Measurements from ENCODE around the gene SMARCAL1.

SMARCAL1 gene

DNA sequence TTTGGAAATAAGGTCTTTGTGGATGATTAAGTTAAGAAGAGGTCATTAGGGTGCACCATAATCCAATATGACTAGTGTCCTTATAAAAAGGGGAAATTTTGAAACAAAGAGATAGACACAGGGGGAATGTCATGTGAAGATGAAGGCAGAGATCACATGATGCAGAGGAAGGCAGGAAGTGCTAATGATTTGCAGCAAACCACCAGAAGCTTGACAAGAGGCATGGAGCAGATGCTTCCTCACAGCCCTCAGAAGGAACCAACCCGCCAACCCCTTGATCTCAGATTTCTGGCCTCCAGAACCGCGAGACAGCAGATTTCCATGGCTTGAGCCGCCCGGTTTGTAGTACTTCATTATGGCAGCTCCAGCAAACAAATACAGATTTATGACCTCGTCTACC, 17.4 kb upstream of the SMARCAL1 start:
- no peak overlapping the region for H3K27ac ChIP-seq
- TF ChIP-seq, protein P1, sequence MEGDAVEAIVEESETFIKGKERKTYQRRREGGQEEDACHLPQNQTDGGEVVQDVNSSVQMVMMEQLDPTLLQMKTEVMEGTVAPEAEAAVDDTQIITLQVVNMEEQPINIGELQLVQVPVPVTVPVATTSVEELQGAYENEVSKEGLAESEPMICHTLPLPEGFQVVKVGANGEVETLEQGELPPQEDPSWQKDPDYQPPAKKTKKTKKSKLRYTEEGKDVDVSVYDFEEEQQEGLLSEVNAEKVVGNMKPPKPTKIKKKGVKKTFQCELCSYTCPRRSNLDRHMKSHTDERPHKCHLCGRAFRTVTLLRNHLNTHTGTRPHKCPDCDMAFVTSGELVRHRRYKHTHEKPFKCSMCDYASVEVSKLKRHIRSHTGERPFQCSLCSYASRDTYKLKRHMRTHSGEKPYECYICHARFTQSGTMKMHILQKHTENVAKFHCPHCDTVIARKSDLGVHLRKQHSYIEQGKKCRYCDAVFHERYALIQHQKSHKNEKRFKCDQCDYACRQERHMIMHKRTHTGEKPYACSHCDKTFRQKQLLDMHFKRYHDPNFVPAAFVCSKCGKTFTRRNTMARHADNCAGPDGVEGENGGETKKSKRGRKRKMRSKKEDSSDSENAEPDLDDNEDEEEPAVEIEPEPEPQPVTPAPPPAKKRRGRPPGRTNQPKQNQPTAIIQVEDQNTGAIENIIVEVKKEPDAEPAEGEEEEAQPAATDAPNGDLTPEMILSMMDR (conservative IDR thresholded peaks at IDR 0.05): no peak

DNA sequence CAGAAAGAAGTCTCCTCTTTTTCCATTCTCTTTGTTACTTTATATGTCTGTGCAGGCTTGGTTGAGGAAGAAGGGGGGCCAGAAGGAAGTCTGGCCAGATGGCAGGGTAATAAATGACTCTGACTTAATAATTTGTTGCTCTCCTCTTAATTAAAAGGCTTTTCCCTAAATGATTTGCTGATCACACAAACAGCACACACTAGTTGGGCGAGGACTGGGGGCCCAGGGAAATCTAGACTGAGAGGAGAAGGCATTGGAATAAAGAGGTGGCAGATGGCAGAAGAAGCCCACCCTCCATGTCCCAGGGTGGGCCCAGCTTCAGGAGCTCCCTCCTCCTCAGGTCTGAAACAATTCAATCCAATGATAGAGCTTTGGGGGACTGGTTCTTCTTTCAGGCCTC, 12.7 kb upstream of the SMARCAL1 start:
- TF ChIP-seq, protein P1 (conservative IDR thresholded peaks at IDR 0.05): no peak
- H3K27ac ChIP-seq: no peak overlapping the region

DNA sequence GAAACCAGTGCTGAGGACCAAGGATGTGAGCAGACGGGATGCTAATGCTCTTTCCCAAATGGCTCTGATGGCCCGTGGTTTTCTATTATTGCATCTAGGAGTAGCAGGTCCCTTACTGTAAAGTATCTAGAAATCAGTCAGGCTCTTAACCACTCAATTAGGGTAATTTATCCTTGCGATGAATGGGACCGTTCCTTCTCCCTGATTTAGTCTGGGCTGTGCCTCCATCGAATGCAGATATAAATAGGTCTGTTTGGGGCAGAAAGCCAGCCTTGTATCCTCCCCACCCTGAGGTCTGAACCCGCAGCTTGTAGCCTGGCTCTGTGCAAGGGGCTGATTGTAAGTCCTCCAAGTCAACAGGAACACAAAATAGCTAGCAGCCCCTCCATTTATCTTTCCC, 9.5 kb upstream of the SMARCAL1 start:
- TF ChIP-seq, protein P1 (conservative IDR thresholded peaks at IDR 0.05): no peak
- H3K27ac ChIP-seq: no peak overlapping the region

DNA sequence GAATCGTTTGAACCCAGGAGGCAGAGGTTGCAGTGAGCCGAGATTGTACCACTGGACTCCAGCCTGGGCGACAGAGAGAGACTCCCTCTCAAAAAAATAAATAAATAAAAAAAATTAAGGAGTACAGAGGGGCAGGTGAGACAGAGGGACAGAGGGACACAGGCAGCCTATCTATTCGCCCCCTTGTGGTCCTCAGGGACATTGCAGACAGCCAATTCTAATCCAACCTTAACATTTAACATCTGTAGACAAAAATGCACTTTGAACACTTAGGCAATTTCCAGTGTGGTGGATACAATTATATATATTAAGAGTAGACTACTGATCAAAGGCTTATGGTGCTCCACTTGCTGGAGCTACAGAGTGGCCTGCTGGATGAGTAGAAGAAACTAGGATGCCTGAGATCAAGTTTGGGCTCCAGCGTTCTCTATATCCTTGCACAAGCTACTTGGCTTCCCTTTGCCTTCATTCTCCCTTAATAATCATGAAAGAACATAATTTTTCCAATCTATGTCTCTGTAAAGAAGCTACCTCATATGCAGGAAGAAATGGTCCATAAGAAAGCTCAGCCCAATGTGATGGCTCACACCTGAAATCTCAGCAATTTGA, 8.2 kb upstream of the SMARCAL1 start:
- TF ChIP-seq, protein P1 (conservative IDR thresholded peaks at IDR 0.05): peak; percentile 93
- H3K27ac ChIP-seq: no peak overlapping the region

DNA sequence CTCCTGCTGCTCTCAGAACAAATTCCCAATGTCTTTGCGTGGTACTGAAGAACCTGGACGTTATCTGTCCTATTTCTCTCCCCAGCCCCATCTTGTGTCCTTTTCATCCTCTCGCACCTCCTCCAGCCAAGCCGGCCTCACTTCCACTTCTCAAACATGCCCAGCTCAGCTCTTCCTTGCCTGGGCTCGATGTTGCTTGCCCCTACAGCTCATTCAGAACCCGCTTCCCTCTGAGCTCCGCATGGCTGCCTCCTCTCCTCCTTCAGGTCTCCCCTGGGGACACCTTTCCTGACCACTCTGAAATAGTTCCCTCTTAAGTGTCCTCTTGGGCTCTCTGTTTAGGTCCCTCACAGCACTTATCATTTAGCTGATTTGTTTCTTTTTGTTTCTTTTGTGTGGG, 6.7 kb upstream of the SMARCAL1 start:
- TF ChIP-seq, protein P1 (conservative IDR thresholded peaks at IDR 0.05): no peak
- no peak overlapping the region for H3K27ac ChIP-seq

DNA sequence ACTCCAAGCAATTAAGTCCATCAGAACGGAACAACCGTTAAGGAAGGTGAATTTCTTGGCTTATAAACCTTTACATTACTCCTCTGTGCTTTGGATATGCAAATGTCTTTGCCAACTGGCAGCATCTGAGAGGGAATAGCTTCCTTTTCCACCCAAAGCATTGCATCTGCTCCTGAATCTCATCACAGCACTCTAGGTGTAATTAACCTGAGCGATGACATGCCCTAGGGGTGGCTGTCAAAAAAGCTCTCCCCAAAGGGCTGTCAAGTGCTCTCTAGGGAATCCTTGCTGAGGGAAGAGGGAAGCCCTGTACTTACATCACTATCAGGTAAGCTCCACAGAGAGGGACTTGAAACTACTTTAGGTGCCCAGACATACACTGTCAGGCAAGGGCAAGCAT, 5.5 kb upstream of the SMARCAL1 start:
- TF ChIP-seq, protein P1 (conservative IDR thresholded peaks at IDR 0.05): no peak

DNA sequence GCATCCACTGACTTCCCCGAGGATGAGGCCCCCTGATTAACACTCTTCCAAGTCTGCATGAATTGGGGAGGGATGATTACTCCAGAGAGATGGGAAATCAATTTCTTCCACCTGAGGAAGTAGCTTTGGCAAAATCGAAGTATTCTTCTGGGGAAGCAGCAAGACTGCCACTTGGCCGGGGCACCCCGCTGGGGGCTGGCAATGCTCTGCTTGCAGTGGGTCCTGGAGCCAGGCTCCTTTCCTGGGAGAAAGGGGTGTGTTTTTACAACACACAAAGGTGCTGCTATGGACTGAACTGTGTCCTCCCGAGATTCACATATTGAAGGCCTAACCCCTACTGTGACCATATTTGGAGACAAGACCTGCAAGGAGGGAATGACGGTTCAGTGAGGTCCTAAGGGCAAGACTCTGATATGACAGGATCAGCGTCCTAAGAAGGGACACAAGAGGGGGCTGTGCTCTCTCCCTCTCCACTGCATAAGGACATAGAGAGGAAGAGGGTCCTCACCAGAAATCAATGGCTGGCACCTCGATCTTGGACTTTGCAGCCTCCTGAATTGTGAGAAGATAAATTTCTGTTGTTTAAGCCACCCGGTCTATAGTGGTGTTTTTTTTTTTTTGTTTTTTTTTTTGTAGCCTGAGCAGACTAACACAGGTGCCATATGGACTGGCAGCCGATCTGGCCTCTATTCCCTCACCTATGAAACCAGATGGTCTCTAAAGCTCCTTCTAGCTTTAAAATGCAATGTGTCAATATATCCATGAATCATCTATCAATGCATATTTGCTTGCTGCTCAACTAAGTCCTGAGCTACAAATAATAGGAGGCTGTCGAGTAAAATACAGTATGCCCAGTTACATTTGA, 3.6 kb upstream of the SMARCAL1 start:
- no peak overlapping the region for H3K27ac ChIP-seq
- TF ChIP-seq, protein P1 (conservative IDR thresholded peaks at IDR 0.05): no peak

More for the DNA sequence above, 5.5 kb upstream of the SMARCAL1 start:
- no peak overlapping the region for H3K27ac ChIP-seq
